Effector memory CD4-positive, alpha-beta T cell (primary cell): ENCODE results near the gene UAP1.

ENCODE experiments used
- DNase-seq, 3 donors: peaks; one replicate each; pipeline ENCODE4 v3.0.0-alpha.2; 2020
- H3K27ac ChIP-seq: 2 replicates; pipeline ENCODE4 v1.7.0; 2013; ENCODE audit warnings: mild to moderate bottlenecking, low read length, moderate library complexity; ENCODE audit not compliant: insufficient read depth, poor library complexity, severe bottlenecking
- H3K27me3 ChIP-seq: replicated peaks from 2 replicates; pipeline ENCODE4 v1.7.0; 2013; ENCODE audit warnings: mild to moderate bottlenecking, low read length; ENCODE audit not compliant: insufficient read depth, control insufficient read depth, poor library complexity, severe bottlenecking
- H3K36me3 ChIP-seq: 2 replicates; pipeline ENCODE4 v1.7.0; 2013; ENCODE audit warnings: mild to moderate bottlenecking, low read length, moderate library complexity; ENCODE audit not compliant: control insufficient read depth, insufficient read depth
- H3K4me1 ChIP-seq: 2 replicates; pipeline ENCODE4 v1.7.0; 2013; ENCODE audit warnings: low read length, mild to moderate bottlenecking; ENCODE audit not compliant: control insufficient read depth, insufficient read depth, poor library complexity, severe bottlenecking
- H3K4me3 ChIP-seq: 2 replicates; pipeline ENCODE4 v1.7.0; 2013; ENCODE audit warnings: low read length, low read depth, mild to moderate bottlenecking; ENCODE audit not compliant: insufficient read depth, poor library complexity, severe bottlenecking
- H3K9me3 ChIP-seq: 2 replicates; pipeline ENCODE4 v1.7.0; 2013; ENCODE audit warnings: mild to moderate bottlenecking, low read length, moderate library complexity; ENCODE audit not compliant: control insufficient read depth
- total RNA-seq, 3 donors: gene quantifications; one replicate each; lab custom pipeline; 2026; lab: John Stamatoyannopoulos, UW

Gene UAP1
- total RNA-seq: 40.1 to 111 (median 45.5) reads per million in 3 donors

GRCh38 chr1:162561616-162562469, at the start of gene UAP1:
TSS of gene UAP1 (plus strand) at chr1:162561722. CDS start at chr1:162566069, 4,347 bp downstream.
- no peaks in the 10 kb centered on the region for H3K4me1 ChIP-seq
- H3K27me3 ChIP-seq: no peaks in the 10 kb centered on the region
- DNase-seq: no peak
- no peaks in the 10 kb centered on the region for H3K9me3 ChIP-seq
- H3K27ac ChIP-seq: peak within 1 kb of the TSS; percentile 73
- peak within 1 kb of the TSS; percentile 84 for H3K4me3 ChIP-seq
- no peaks in the 10 kb centered on the region for H3K36me3 ChIP-seq

DNA sequence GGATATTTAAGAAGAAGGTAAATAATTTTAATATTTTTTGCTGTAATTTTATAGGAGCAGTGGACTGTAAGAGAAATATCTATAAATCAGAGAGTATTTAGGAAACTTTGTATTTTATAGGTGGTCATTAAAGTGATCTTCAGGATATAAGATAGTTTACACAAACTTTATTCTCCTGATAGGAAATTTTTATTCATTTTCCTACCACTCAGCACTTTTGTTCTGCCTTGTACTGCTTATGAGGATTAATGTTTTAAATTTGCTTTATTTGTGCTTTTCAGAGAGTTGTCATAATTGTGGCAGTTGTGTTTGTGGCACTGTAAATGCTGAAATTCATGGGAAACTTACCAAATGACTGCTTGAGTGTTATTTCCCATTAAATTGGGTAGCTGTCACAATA, 34.2 kb upstream of the UAP1 start:
- peaks cover 28% of the 10 kb centered on the region for H3K36me3 ChIP-seq
- no peaks in the 10 kb centered on the region for H3K27me3 ChIP-seq
- no peak for DNase-seq
- no peaks in the 10 kb centered on the region for H3K4me1 ChIP-seq
- no peak overlapping the region for H3K27ac ChIP-seq
- H3K4me3 ChIP-seq: no peak overlapping the region
- H3K9me3 ChIP-seq: no peaks in the 10 kb centered on the region

- Histone ChIP-seq H3K4me1 (no peaks in the 10 kb centered on the region), H3K27me3 (no peaks in the 10 kb centered on the region), H3K27ac (no peak overlapping the region), H3K4me3 (no peak overlapping the region), H3K9me3 (no peaks in the 10 kb centered on the region), H3K36me3 (no peaks in the 10 kb centered on the region)
- no peak for DNase-seq
These were observed 31.1 kb upstream of the UAP1 start for GRCh38 chr1:162530307-162530987.

- Histone ChIP-seq H3K36me3 (no peaks in the 10 kb centered on the region), H3K4me3 (no peak overlapping the region), H3K9me3 (no peaks in the 10 kb centered on the region), H3K27me3 (no peaks in the 10 kb centered on the region), H3K4me1 (no peaks in the 10 kb centered on the region), H3K27ac (no peak overlapping the region)
- DNase-seq: no peak
These were observed 30.6 kb upstream of the UAP1 start for GRCh38 chr1:162530988-162531319.

GRCh38 chr1:162535501-162535900, 26.0 kb upstream of the UAP1 start:
- Histone ChIP-seq H3K27ac (no peak overlapping the region), H3K36me3 (no peaks in the 10 kb centered on the region), H3K4me3 (no peak overlapping the region), H3K27me3 (no peaks in the 10 kb centered on the region), H3K4me1 (no peaks in the 10 kb centered on the region), H3K9me3 (no peaks in the 10 kb centered on the region)
- DNase-seq: no peak

- no peaks in the 10 kb centered on the region for H3K9me3 ChIP-seq
- no peaks in the 10 kb centered on the region for H3K27me3 ChIP-seq
- H3K36me3 ChIP-seq: no peaks in the 10 kb centered on the region
- H3K4me3 ChIP-seq: no peak overlapping the region
- DNase-seq: no peak
- H3K4me1 ChIP-seq: no peaks in the 10 kb centered on the region
- H3K27ac ChIP-seq: no peak overlapping the region
These were observed 25.0 kb upstream of the UAP1 start for GRCh38 chr1:162536511-162536910.

DNA sequence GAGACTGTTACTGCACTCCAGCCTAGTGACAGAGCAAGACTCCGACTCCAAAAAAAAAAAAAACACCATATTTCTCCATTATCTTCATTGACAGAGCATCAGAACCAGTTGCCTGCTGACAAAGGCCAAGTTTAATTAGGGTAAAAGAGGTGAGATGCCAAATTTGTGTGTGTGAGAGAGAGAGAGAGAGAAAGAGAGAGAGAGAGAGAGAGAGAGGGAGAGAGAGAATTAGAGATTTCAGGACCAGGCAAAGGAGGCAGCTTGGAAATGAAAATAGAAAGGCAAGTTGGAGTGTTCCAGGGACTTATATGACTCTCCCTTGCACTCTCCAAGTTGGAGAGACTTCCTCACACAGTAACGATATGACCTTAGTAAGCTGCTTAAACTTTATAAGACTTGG, 24.3 kb upstream of the UAP1 start:
- H3K27ac ChIP-seq: no peak overlapping the region
- H3K36me3 ChIP-seq: no peaks in the 10 kb centered on the region
- DNase-seq: no peak
- no peaks in the 10 kb centered on the region for H3K9me3 ChIP-seq
- H3K4me1 ChIP-seq: no peaks in the 10 kb centered on the region
- H3K27me3 ChIP-seq: no peaks in the 10 kb centered on the region
- H3K4me3 ChIP-seq: no peak overlapping the region

GRCh38 chr1:162538815-162539431, 22.6 kb upstream of the UAP1 start:
- Histone ChIP-seq H3K9me3 (no peaks in the 10 kb centered on the region), H3K4me3 (no peak overlapping the region), H3K27ac (no peak overlapping the region), H3K27me3 (no peaks in the 10 kb centered on the region), H3K36me3 (no peaks in the 10 kb centered on the region), H3K4me1 (no peaks in the 10 kb centered on the region)
- no peak for DNase-seq

DNA sequence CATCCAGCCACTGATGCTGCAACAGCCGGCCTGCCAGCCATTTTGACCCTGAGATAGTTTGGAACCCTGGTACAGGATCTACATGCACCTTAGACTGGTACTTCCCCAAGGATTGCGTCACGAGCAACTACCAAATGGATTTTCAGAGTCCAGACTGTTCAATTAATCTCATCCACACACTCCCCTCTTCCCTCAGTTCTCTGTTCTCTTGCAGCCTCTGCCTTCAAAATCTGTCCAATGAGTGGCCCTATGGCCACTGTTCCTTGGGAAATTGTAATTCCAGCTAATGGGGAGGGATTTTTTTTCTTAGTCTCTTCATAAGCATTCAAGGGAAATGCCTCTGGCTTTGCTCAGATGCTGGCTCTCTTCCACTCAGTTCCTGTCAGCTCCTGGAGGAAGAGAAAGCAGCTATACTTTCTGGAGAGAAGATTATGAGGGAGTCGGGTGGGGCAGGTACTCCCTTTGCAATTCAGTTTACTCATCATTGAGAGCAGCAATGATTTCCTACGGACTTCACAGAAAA, 19.8 kb upstream of the UAP1 start:
- no peaks in the 10 kb centered on the region for H3K36me3 ChIP-seq
- H3K27me3 ChIP-seq: no peaks in the 10 kb centered on the region
- H3K4me1 ChIP-seq: no peaks in the 10 kb centered on the region
- H3K4me3 ChIP-seq: no peak overlapping the region
- H3K27ac ChIP-seq: no peak overlapping the region
- no peaks in the 10 kb centered on the region for H3K9me3 ChIP-seq
- DNase-seq: no peak

DNA sequence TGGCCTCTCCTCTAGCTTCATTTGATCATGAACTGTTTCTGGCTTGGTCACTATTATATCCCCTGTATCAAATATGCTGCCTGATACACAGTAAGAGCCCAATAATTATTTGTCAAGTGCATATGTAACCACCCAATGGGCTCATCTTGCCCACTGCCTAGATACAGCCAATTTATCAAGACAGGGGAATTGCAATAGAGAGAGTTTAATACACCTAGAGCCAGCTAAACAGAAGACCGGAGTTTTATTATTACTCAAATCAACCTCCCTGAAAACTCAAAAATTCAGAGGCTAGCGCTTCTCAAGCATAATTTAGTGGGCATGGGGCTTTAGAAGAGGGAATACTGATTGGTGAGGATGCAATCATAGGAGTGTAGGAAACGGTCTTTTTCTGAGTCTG, 18.3 kb upstream of the UAP1 start:
- H3K27me3 ChIP-seq: no peaks in the 10 kb centered on the region
- no peaks in the 10 kb centered on the region for H3K4me1 ChIP-seq
- DNase-seq: no peak
- H3K9me3 ChIP-seq: no peaks in the 10 kb centered on the region
- no peaks in the 10 kb centered on the region for H3K36me3 ChIP-seq
- H3K27ac ChIP-seq: no peak overlapping the region
- no peak overlapping the region for H3K4me3 ChIP-seq
